Stimulated activated CD8-positive, alpha-beta memory T cell treated with anti-CD3 and anti-CD28 coated beads, Interleukin-15, amount 100 ng/mL, for 1 hour (primary cell): Measurements from ENCODE around the gene POLR1G.
"Not testable (repeated sequence)": the region's sequence is repeated elsewhere in the genome, so short reads cannot be mapped to it uniquely, and the experiment has no call there.

Experiments used
- DNase-seq: peaks from one replicate; pipeline ENCODE4 v3.0.0-alpha.2; 2020; ENCODE audit warnings: low read depth

Gene POLR1G

GRCh38 chr19:45421947-45422498 lies 15.6 kb downstream of the POLR1G start:
- no peak for DNase-seq

DNA sequence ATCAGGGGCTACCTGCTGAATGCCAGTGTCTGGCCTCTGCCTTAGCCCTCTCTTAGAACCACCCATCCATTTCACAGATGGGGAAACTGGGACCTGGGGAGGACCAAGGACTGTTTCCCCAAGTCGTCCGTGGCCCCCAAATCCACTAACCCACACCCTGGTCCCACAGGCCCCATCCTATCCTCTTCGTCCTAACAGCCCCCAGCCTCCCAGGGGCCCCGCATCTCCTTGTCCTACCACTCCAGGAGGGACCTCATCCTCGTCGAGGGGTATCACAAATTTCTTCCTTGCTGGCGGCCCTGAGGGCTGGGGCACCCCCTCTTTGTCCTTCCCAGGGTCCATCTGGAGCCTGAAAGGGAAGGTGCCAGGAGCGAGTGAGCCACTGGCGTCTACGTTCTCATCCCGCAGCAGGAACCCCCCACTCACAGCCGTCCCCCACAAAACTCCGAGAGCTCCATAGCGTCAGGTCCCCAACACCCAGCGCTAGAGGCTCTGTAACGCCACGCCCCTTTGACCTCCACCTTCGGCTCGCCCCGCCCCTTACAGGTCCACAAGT lies 16.7 kb downstream of the POLR1G start:
- peak; percentile 76 for DNase-seq

GRCh38 chr19:45423589-45424190 lies 17.2 kb downstream of the POLR1G start, which contains the start of gene ERCC1:
Gene ERCC1, minus strand, starts transcription at chr19:45423917. Its CDS starts 543 bp downstream, at chr19:45423374.
- DNase-seq, result no peak

GRCh38 chr19:45424191-45425058 lies 18.0 kb downstream of the POLR1G start:
- no peak for DNase-seq

- DNase-seq, result no peak
These were observed 22.2 kb downstream of the POLR1G start for GRCh38 chr19:45428384-45429231.

GRCh38 chr19:45429896-45430295 lies 23.5 kb downstream of the POLR1G start:
- not testable (repeated sequence) for DNase-seq

DNA sequence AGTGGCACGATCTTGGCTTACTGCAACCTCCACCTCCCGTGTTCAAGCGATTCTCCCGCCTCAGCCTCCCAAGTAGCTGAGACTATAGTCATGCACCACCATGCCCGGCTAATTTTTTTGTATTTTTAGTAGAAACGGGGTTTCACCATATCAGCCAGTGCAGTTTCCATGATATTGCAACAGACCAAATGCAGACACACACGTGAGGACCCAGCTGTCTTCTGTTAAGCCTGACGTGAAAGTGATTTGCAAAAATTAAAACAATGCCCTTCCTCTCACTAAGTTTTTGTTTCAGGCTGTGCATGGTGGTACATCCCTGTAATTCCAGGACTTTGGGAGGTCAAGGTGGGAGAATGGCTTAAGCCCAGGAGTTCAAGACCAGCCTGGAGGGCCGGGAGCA lies 24.6 kb downstream of the POLR1G start:
- DNase-seq, result not testable (repeated sequence)

DNA sequence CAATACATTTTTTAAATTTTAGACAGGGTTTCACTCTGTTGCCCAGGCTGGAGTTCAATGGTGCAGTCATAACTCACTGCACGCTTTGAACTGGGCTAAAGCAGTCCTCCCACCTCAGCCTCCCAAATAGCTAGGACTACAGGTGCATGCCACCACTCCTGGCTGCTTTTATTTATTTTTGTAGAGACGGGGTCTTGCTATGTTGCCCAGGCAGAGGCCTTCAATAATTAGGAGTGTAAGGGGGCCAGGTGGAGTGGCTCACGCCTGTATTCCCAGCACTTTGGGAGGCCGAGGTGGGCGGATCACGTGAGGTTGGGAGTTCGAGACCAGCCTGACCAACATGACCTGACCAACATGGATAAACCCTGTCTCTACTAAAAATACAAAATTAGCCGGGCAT lies 26.1 kb downstream of the POLR1G start:
- DNase-seq, result not testable (repeated sequence)

GRCh38 chr19:45437328-45437727 lies 30.9 kb downstream of the POLR1G start:
- no peak for DNase-seq

DNA sequence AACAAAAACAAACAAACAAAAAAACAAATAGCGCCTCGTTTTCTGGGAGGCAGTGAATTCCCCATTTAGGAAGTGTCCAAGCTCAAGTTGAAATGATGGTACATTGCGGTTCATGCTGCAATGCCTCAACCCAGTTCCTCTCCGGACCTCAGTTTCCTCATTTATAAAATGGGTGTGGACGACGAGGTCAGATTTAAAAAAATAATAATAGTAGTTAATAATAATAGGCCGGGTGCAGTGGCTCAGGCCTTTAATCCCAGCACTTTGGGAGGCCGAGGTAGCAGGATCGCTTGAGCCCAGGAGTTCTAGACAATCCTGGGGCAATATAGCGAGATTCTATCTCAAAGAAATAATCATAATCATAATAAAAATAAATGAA lies 32.7 kb downstream of the POLR1G start:
- DNase-seq, result no peak

DNA sequence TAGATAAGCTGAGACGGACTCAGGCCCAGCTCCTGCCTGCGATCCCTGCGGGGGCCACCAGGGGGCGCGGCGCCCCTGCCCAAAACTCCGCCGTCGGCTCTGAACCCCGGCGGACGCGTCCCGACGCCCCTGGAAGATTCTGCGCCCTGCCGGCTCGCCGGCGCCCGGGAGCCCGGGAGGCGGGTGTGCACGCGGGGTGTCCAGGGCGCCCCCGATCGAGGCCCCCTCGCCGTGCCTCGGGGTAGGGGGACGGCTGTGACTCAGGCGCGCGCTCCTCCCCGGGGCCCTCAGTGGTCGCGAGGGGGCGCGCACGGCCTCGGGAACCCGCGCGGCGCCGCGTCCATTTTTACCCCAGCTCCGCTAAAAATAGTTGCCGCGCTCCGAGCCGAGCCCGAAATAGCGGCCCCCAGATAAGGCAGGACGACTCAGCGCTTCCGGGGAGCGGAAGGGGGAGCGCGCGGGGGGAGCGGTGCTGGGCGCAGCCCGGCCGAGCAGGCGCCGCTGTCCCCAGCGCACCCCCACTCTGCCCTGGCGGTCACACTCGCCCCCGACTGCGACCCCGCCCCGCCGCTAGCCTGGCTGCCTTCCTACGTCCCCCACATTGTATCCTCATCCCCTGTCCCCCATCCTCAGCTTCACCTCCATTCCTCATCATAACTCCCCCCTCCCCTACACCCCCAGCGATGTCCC lies 33.3 kb downstream of the POLR1G start:
- DNase-seq, result peak; percentile 61

DNA sequence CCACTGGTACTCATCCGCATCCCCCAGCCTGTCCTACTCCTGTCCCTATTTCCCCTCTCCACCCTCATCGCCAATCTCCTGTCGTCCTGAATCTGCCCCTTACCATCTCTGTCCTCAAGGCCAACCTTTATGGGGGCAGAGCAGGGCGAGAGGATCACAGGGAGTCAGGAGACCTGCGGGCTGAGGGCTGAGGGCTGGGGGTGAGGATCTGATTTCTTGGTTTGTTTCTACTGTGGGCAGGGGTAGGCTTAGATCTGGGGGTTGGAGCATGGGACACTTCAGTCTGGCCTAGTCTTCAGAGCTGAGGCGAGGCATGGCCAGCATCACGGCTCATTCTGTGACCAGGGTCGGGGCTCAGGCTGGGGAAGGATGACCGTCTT lies 33.8 kb downstream of the POLR1G start:
- DNase-seq, result no peak

DNA sequence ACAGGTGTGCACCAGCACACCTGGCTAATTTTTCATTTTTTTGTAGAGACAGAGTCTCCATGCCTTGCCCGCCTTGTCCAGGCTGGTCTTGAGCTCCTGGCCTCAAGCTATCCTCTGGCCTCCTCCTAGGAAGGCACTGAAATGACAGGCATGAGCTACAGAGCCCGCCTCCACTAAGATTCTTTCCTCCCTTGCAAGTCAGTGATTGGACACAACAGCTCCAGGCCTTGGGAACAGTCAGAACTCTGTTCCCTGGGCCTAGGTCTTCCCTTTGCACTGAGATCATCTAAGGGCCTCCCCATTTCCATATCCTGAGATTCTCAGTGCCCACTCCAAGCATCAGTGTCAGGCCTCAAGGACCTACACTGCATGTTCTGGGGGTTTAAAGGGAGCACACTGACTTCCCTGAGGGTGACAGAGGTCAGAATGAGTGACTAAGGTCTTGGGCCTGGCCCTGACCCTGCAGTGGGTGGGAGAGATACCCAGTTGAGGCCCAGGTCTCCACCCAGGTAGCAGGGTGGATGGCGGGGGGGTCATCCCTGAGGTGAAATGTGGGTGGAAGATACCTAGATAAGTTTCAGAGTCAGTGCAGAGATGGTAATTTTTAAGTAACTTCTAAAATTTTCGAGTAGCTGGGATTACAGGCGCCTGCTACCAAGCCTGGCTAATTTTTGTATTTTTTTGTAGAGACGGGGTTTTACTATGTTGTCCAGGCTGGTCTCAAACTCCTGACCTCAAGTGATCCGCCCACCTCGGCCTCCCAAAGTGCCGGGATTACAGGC lies 34.6 kb downstream of the POLR1G start:
- no peak for DNase-seq

DNA sequence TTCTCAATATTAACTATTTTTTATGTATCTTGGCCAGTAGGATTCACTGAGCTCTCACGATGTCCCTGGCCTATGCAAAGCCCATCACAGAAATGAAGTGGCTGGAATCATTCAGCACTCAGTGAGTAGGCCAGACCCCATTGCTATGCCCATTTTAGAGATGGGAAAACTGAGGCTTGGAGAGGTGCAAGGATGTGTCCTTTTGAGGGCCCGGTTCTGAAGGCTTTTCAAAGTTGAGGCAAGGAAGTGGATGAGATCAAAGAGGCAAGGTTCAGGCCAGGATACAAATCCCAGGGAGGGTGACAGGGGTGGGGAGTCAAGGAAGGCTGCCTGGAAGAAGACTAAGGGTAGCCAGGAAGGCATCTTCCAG lies 35.9 kb downstream of the POLR1G start:
- DNase-seq, result no peak

DNA sequence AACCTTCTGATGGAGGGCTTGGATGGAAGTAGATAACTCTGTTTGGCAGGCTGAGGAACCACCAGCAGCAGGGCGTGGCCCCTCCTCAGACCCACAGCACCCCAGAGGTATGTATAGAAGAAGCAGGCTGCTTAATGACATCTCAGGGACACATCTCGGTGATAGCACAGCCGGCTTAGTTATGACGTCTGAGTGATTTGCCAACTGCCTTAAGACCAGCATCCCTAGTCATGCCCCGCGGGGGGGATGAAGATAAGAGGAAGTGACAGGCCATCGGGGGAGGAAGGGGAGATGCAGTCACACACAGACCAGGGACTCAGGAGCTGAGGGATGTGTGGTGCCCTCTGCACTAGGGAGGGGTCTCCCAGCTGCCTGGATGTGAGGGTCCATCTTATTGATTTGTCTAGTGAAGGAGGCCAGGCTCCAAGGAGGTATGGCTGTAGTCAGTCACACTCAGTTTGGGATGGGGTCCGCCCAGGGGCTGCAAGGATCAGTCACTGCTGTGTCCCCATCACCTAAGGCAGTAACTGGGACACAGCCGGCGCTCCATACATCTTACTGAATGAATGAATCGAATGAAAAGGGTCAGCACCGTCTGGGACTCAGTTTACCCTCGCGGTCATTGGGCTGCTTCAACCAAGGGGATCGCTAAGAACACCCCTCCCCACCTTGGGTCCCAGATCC lies 36.5 kb downstream of the POLR1G start:
- no peak for DNase-seq

DNA sequence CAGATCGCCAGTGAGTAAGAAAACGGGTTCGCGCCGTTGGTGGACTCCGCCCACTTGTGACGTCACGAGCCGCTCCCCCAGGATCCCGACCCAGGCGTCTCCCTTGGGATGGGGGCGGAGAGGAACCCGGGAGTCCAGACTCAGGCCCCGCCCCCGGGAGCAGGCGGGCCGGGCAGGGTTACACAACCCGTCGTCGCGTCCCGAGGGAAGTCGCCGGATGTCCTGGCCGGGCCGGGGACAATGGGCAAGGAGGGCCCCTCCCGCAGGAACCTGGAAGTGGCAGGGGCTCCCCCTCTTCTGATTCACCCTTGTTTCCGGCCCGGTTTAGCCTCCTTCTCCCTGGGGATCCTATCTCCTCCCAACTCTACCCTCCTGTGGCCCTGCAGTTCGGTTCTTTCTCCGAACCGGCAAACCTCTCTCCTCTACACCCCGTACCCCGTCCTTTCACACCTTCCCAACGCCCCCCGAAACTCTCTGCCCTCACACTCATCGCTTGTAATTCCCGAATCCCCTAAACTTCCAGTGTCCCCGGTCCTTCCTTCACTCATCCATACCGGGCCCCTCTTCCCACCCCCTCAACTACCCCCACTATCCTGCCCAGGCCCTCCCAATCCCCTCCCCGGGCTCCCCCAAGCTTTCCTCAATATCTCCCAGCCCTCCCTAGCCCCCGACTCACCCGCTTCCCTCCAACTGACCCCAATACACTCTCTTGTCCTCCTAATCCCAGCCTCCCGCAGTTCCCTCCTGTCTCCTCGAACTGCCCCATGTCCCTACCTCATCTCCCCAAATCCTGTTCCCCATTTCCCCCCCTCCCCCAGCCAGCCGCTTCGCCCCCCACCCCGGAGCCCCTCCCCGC lies 37.2 kb downstream of the POLR1G start:
- DNase-seq, result no peak

GRCh38 chr19:45444318-45445041 lies 38.0 kb downstream of the POLR1G start:
- no peak for DNase-seq

GRCh38 chr19:45445139-45445538 lies 38.7 kb downstream of the POLR1G start:
- no peak for DNase-seq
